ENCODE measurements around the gene FLVCR2. TPM values are rescaled to one million over a fixed set of nuclear protein-coding genes. Genes with fewer than 3 reads are reported as not detected.

The FLVCR2 gene
- total RNA-seq, 6 experiments from 2014 or later, result 0.27 to 3.1 (median 1.8) TPM

DNA sequence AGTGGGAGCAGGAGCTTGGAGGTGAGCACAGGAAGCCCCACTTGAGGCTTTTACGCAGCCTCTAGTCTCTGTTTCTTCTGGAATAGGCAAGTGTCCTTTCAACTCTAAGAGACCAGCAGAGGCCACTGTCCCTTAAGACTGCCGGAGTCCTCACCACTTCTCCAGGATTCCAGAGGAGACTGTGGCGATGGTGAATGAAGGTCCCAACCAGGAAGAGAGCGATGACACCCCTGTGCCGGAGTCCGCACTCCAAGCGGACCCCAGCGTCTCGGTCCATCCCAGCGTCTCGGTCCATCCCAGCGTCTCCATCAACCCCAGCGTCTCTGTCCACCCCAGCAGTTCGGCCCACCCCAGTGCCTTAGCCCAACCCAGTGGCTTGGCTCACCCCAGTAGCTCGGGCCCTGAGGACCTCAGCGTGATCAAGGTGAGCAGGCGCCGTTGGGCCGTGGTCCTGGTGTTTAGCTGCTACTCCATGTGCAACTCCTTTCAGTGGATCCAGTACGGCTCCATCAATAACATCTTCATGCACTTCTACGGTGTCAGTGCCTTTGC, 442 bp downstream of the FLVCR2 start:
- peak; percentile 37 for DNase-seq

DNA sequence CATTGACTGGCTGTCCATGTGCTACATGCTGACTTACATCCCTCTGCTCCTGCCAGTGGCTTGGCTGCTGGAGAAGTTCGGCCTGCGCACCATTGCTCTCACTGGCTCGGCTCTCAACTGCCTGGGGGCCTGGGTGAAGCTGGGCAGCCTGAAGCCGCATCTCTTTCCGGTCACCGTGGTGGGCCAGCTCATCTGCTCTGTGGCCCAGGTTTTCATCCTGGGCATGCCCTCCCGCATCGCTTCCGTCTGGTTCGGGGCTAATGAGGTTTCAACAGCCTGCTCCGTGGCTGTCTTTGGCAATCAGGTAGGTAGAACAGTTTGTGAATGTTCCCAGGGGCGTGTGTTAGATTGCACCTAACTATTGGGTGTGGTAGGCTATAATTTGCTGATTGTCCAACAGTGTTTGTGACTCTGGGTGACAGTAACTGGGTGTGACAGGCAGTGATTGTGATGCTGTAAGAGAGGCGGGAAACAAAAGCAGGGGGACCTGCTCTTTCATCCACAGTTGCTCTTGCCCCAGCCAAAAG, 981 bp downstream of the FLVCR2 start:
- Mint-ChIP-seq H3K27me3 (ENCODE audit: insufficient read depth) (peaks cover 8% of the 10 kb centered on the region), H3K27ac (no peak overlapping the region), H3K4me1 (ENCODE audit: low read depth) (peaks cover 19% of the 10 kb centered on the region), H3K9me3 (no peaks in the 10 kb centered on the region), H3K36me3 (ENCODE audit: low read depth) (no peaks in the 10 kb centered on the region), H3K4me3 (peak overlapping the region; percentile 95)
- TF ChIP-seq CTCF (IDR thresholded peaks at IDR 0.05), result no peak
- DNase-seq, result no peak

More for the DNA sequence above, 442 bp downstream of the FLVCR2 start:
- H3K4me3 Mint-ChIP-seq, result peak overlapping the region; percentile 95
- H3K9me3 Mint-ChIP-seq, result no peaks in the 10 kb centered on the region
- H3K27me3 Mint-ChIP-seq (ENCODE audit: insufficient read depth), result peaks cover 12% of the 10 kb centered on the region
- H3K27ac Mint-ChIP-seq, result peak overlapping the region; percentile 32; the same call in 1 of the 2 replicates
- no peaks in the 10 kb centered on the region for H3K36me3 Mint-ChIP-seq (ENCODE audit: low read depth)
- H3K4me1 Mint-ChIP-seq (ENCODE audit: low read depth), result peaks cover 19% of the 10 kb centered on the region
- TF ChIP-seq CTCF (IDR thresholded peaks at IDR 0.05), result peak; percentile 58

- Mint-ChIP-seq H3K4me3 (peak overlapping the region; percentile 95; the same call in 1 of the 2 replicates), H3K36me3 (ENCODE audit: low read depth) (no peaks in the 10 kb centered on the region), H3K27ac (no peak overlapping the region), H3K4me1 (ENCODE audit: low read depth) (peaks cover 19% of the 10 kb centered on the region), H3K9me3 (no peaks in the 10 kb centered on the region), H3K27me3 (ENCODE audit: insufficient read depth) (peaks cover 10% of the 10 kb centered on the region)
- no peak for TF ChIP-seq CTCF (IDR thresholded peaks at IDR 0.05)
- no peak for DNase-seq
Measured at GRCh38 chr14:75579882-75580281, 1.5 kb downstream of the FLVCR2 start.

DNA sequence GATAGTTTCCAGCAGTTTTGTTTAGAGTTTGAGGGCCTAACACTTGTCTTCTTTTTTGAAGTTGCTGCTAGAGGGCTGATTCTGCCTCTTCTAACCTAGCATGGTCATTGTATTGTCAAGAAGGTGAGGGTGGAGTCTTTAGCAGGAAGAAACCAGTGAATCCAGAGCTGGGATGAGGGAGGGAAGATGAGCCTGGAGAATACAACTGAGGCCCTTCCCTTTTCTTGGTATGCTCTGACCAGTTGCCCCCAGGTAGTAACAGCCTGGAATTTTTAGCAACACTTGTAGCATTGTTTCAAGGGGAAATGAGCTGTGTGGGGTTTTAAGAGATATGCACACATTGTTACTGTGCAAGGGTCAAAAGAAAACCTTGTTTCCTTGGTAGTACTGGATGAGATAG, 9.0 kb downstream of the FLVCR2 start:
- H3K36me3 Mint-ChIP-seq (ENCODE audit: low read depth), result no peaks in the 10 kb centered on the region
- no peak for DNase-seq
- TF ChIP-seq CTCF (IDR thresholded peaks at IDR 0.05), result no peak
- H3K4me1 Mint-ChIP-seq (ENCODE audit: low read depth), result no peaks in the 10 kb centered on the region
- H3K4me3 Mint-ChIP-seq, result no peak overlapping the region
- no peaks in the 10 kb centered on the region for H3K9me3 Mint-ChIP-seq
- peaks cover 38% of the 10 kb centered on the region for H3K27me3 Mint-ChIP-seq (ENCODE audit: insufficient read depth)
- H3K27ac Mint-ChIP-seq, result no peak overlapping the region

DNA sequence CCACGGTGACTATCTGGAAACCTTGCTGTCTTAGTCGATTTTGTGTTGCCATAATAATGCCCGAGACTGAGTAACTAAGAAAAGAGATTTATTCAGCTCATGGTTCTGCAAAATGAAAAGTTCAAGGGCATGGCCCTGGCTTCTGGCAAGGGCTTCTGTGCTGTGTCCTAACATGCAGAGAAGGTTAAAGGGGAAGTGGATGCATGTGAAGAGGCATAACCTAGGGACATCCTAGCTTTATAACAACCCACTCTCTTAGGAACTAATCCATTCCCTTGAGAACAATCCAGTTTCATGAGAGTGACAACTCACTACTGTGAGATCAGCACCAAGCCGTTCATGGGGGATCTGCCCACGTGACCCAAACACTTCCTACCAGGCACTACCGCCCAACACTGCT, 11.5 kb downstream of the FLVCR2 start:
- Mint-ChIP-seq H3K9me3 (no peaks in the 10 kb centered on the region), H3K27ac (no peak overlapping the region), H3K4me1 (ENCODE audit: low read depth) (no peaks in the 10 kb centered on the region), H3K4me3 (no peak overlapping the region), H3K36me3 (ENCODE audit: low read depth) (0 out of 2 replicates have a peak, but pooled peaks cover 4% of the 10 kb centered on the region), H3K27me3 (ENCODE audit: insufficient read depth) (peaks cover 31% of the 10 kb centered on the region)
- DNase-seq, result no peak
- TF ChIP-seq CTCF (IDR thresholded peaks at IDR 0.05), result no peak

Measured in HFFc6 (cell line).